B cell (primary cell): ENCODE data around the gene HUS1.

ENCODE experiments used
- EZH2 ChIP-seq: IDR thresholded peaks from 2 replicates; pipeline ENCODE4 v1.6.1; 2012; ENCODE audit warnings: borderline replicate concordance, low read depth, mild to moderate bottlenecking, moderate library complexity, low read length; ENCODE audit not compliant: insufficient read depth, poor library complexity, severe bottlenecking
- TF ChIP-seq, protein P1 (sequence below): fragments of 200-600 bp; IDR thresholded peaks from one replicate; pipeline ENCODE4 v1.8.0; 2022; ENCODE audit warnings: antibody characterized with exemption, mild to moderate bottlenecking

DNA sequence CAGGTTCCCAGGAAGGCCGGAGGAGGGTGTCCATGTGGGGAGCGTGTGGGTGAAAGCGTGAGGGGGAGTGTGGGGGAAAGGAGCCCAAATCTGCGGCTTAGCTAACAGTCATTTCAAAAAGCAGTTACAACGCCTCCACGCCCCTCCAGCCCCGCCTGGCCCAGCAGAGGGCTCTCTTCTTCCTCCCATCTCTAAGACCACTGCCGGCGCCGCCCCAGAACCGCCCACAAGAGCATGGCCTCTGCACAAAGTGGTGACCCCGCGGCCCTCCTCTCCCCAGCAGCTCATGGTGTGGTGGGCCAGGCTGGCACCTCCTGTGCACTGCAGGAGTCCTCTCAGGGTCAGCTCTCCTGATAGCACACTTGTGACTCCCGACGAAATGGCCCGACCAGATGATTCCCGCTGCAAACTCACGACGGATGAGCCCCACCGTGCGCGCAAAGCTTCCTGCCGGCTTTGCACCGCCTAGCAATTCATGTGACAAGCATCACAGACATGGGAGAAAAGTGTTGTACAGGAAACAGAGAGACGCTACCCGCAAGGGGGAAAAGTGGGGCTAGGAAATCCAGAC is 12.4 kb upstream of the HUS1 start:
- TF ChIP-seq, protein P1, sequence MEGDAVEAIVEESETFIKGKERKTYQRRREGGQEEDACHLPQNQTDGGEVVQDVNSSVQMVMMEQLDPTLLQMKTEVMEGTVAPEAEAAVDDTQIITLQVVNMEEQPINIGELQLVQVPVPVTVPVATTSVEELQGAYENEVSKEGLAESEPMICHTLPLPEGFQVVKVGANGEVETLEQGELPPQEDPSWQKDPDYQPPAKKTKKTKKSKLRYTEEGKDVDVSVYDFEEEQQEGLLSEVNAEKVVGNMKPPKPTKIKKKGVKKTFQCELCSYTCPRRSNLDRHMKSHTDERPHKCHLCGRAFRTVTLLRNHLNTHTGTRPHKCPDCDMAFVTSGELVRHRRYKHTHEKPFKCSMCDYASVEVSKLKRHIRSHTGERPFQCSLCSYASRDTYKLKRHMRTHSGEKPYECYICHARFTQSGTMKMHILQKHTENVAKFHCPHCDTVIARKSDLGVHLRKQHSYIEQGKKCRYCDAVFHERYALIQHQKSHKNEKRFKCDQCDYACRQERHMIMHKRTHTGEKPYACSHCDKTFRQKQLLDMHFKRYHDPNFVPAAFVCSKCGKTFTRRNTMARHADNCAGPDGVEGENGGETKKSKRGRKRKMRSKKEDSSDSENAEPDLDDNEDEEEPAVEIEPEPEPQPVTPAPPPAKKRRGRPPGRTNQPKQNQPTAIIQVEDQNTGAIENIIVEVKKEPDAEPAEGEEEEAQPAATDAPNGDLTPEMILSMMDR, result peak; percentile 71
- no peak for TF ChIP-seq EZH2
